IMR-90 (cell line): ENCODE data around the gene TMEM238. TPM values are rescaled to one million over a fixed set of nuclear protein-coding genes. Genes with fewer than 3 reads are reported as not detected.

Experiments used
- ATAC-seq: fragments of 200-7000 bp; cut with Tn5 transposase; 2 replicates; pipeline ENCODE4 v1.9.1; 2020; ENCODE audit warnings: low read depth, mild to moderate bottlenecking, moderate library complexity
- BruUV-seq: library from RNA; stranded (reverse); fragments of 400-500 nt; replicated peaks from 2 replicates; lab custom pipeline; 2021; lab: Mats Ljungman, UMichigan
- CTCF ChIA-PET: fragments of 300-600 bp; formaldehyde crosslinking; extraction: SDS; loops from one replicate; lab custom pipeline; 2021; ENCODE audit warnings: antibody characterized with exemption; lab: Yijun Ruan, JAX
- POLR2A ChIA-PET: fragments of 300-600 bp; sonication (Branson Sonifier 250); formaldehyde crosslinking; loops from one replicate; lab custom pipeline; 2022; ENCODE audit warnings: antibody characterized with exemption; ENCODE audit not compliant: unreplicated experiment; lab: Charles Lee
- DNase-seq: peaks from one replicate; pipeline ENCODE4 v3.0.0; 2013
- H2AFZ ChIP-seq: replicated peaks from 2 replicates; pipeline ENCODE3; 2013; ENCODE audit warnings: low read length, mild to moderate bottlenecking; ENCODE audit not compliant: poor library complexity
- H2AK5ac ChIP-seq: 2 replicates; pipeline ENCODE4 v1.6.1; 2013; ENCODE audit warnings: low read depth, low read length, inconsistent platforms
- H2AK9ac ChIP-seq: replicated peaks from 2 replicates; pipeline ENCODE3; 2013; ENCODE audit warnings: mild to moderate bottlenecking, low read depth, low read length, moderate library complexity; ENCODE audit not compliant: poor library complexity
- H2BK120ac ChIP-seq: 2 replicates; pipeline ENCODE4 v1.6.1; 2013; ENCODE audit warnings: low read depth, low read length, inconsistent platforms
- H2BK15ac ChIP-seq: 3 replicates; pipeline ENCODE4 v1.6.1; 2013; ENCODE audit warnings: low read depth, low read length, inconsistent platforms
- H2BK20ac ChIP-seq: 2 replicates; pipeline ENCODE4 v1.6.1; 2013; ENCODE audit warnings: low read depth, mild to moderate bottlenecking, inconsistent platforms, low read length, moderate library complexity
- H2BK5ac ChIP-seq: 2 replicates; pipeline ENCODE4 v1.6.1; 2013; ENCODE audit warnings: mild to moderate bottlenecking, low read depth, low read length, inconsistent platforms; ENCODE audit not compliant: poor library complexity, severe bottlenecking
- H3K14ac ChIP-seq: replicated peaks from 2 replicates; pipeline ENCODE4 v1.6.1; 2013; ENCODE audit warnings: low read depth, low read length, inconsistent platforms
- H3K18ac ChIP-seq: 2 replicates; pipeline ENCODE4 v1.6.1; 2013; ENCODE audit warnings: low read depth, low read length, control low read depth
- H3K23ac ChIP-seq: 2 replicates; pipeline ENCODE4 v1.6.1; 2013; ENCODE audit warnings: low read depth, low read length, inconsistent platforms
- H3K27ac ChIP-seq: 2 replicates; pipeline ENCODE4 v1.5.1; 2013; ENCODE audit warnings: mild to moderate bottlenecking, control low read depth, low read length; ENCODE audit not compliant: insufficient read depth
- H3K27me3 ChIP-seq: 2 replicates; pipeline ENCODE4 v1.6.1; 2013; ENCODE audit warnings: low read length; ENCODE audit not compliant: control insufficient read depth, insufficient read depth
- H3K36me3 ChIP-seq: 2 replicates; pipeline ENCODE4 v1.6.1; 2013; ENCODE audit warnings: low read length, mixed read lengths; ENCODE audit not compliant: control insufficient read depth, insufficient read depth
- H3K4ac ChIP-seq: 2 replicates; pipeline ENCODE4 v1.6.1; 2013; ENCODE audit warnings: low read depth, low read length, inconsistent platforms
- H3K4me1 ChIP-seq: 2 replicates; pipeline ENCODE4 v1.6.1; 2013; ENCODE audit warnings: low read length, mixed read lengths; ENCODE audit not compliant: control insufficient read depth, insufficient read depth
- H3K4me2 ChIP-seq: 2 replicates; pipeline ENCODE4 v1.6.1; 2013; ENCODE audit warnings: low read depth, mild to moderate bottlenecking, control low read depth, low read length, moderate library complexity
- H3K4me3 ChIP-seq: 2 replicates; pipeline ENCODE4 v1.5.1; 2013; ENCODE audit warnings: low read depth, mild to moderate bottlenecking, control low read depth, low read length, moderate library complexity; ENCODE audit not compliant: insufficient read depth
- H3K56ac ChIP-seq: 2 replicates; pipeline ENCODE4 v1.6.1; 2013; ENCODE audit warnings: low read length, inconsistent platforms; ENCODE audit not compliant: insufficient read depth; ENCODE audit errors: extremely low read depth
- H3K79me1 ChIP-seq, 2 experiments: 2 replicates each; pipeline ENCODE4 v1.6.1; 2013; ENCODE audit warnings: low read length in 2 of 2, inconsistent platforms in 1 of 2, low read depth in 1 of 2
- H3K9ac ChIP-seq: 2 replicates; pipeline ENCODE4 v1.6.1; 2013; ENCODE audit warnings: low read depth, low read length, control low read depth
- H3K9me1 ChIP-seq: 2 replicates; pipeline ENCODE4 v1.6.1; 2013; ENCODE audit warnings: low read length, inconsistent platforms; ENCODE audit not compliant: insufficient read depth
- H3K9me3 ChIP-seq: 2 replicates; pipeline ENCODE4 v1.6.1; 2013; ENCODE audit warnings: low read length; ENCODE audit not compliant: control insufficient read depth, insufficient read depth
- H4K20me1 ChIP-seq: 2 replicates; pipeline ENCODE4 v1.6.1; 2013; ENCODE audit warnings: low read length, inconsistent platforms; ENCODE audit not compliant: insufficient read depth
- H4K5ac ChIP-seq: 2 replicates; pipeline ENCODE4 v1.6.1; 2013; ENCODE audit warnings: mild to moderate bottlenecking, low read depth, low read length, control low read depth
- H4K8ac ChIP-seq, 2 experiments: 2 replicates each; pipeline ENCODE4 v1.6.1; 2013; ENCODE audit warnings: low read depth in 2 of 2, low read length in 2 of 2, control low read depth in 1 of 2, inconsistent platforms in 1 of 2
- H4K91ac ChIP-seq: 2 replicates; pipeline ENCODE4 v1.6.1; 2013; ENCODE audit warnings: low read depth, low read length, inconsistent platforms; ENCODE audit not compliant: insufficient read depth
- BHLHE40 ChIP-seq: fragments of 150-350 bp; IDR thresholded peaks from 2 replicates; pipeline ENCODE4 v1.6.1; 2016; ENCODE audit warnings: mild to moderate bottlenecking, low read depth, low read length
- CEBPB ChIP-seq: IDR thresholded peaks from 2 replicates; pipeline ENCODE4 v1.6.1; 2012; ENCODE audit warnings: low read depth, low read length, improper control_type of control experiment
- CTCF ChIP-seq: conservative IDR thresholded peaks from 2 replicates; pipeline ENCODE4 v1.5.1; 2012; ENCODE audit warnings: mild to moderate bottlenecking, low read depth, low read length, improper control_type of control experiment
- MAFK ChIP-seq: IDR thresholded peaks from 2 replicates; pipeline ENCODE4 v1.6.1; 2012; ENCODE audit warnings: low read depth, low read length, improper control_type of control experiment
- MAZ ChIP-seq: IDR thresholded peaks from 2 replicates; pipeline ENCODE4 v1.6.1; 2012; ENCODE audit warnings: low read depth, mild to moderate bottlenecking, low read length, improper control_type of control experiment, moderate library complexity, borderline replicate concordance
- SMC3 ChIP-seq: fragments of 150-350 bp; IDR thresholded peaks from 2 replicates; pipeline ENCODE4 v1.6.1; 2016; ENCODE audit warnings: low read depth, mild to moderate bottlenecking, antibody characterized with exemption, low read length, moderate library complexity
- USF2 ChIP-seq: fragments of 150-350 bp; IDR thresholded peaks from 2 replicates; pipeline ENCODE4 v1.6.1; 2017; ENCODE audit warnings: mild to moderate bottlenecking, antibody characterized with exemption, low read length, low read depth
- WGBS, 2 experiments: methylation state at CpG; one replicate each; pipeline versions ENCODE4 v1.1.5 to v1.1.7; 2013; ENCODE audit warnings: missing lambda C conversion rate in 2 of 2; ENCODE audit not compliant: insufficient read length in 1 of 2; ENCODE audit errors: extremely low coverage in 2 of 2; 5-methylcytosine and 5-hydroxymethylcytosine counted together
- dilution Hi-C: fragments of 300-500 bp; cut with HindIII; formaldehyde crosslinking; loops from one replicate; pipeline ENCODE4 v1.14.3; 2018; ENCODE audit warnings: low sequenced_read_pairs; ENCODE audit not compliant: unreplicated experiment
- in situ Hi-C: fragments of 300-500 bp; cut with MboI; formaldehyde crosslinking; loops from 3 replicates; pipeline ENCODE4 v1.14.3; 2019; ENCODE audit warnings: low sequenced_read_pairs, inconsistent platforms, mixed read lengths
- intact Hi-C: fragments of 100-400 bp; cut with micrococcal nuclease; formaldehyde crosslinking; loops from 2 replicates; pipeline ENCODE4 v1.10.0; 2022
- polyA plus RNA-seq, 3 experiments: library from polyadenylated mRNA; depleted of rRNA; stranded (reverse); fragments of >200 nt; gene quantifications; 2 replicates each; pipeline ENCODE4 v1.2.3, GENCODE V29; 2012; ENCODE audit warnings: low replicate concordance in 1 of 3
- total RNA-seq: library from RNA; depleted of rRNA; stranded (reverse); fragments of >200 nt; gene quantifications from 2 replicates; pipeline ENCODE4 v1.2.3, GENCODE V29; 2012

TMEM238 gene
- total and polyA plus RNA-seq, 2 of the 4 experiments (the other 2 are of a cell fraction) = not detected

- peaks cover 21% of the 10 kb centered on the region for H3K27me3 ChIP-seq
- no peak overlapping the region for H3K4me2 ChIP-seq
- H2AFZ ChIP-seq = no peak overlapping the region
- no peak overlapping the region for H3K4me3 ChIP-seq
- no peak overlapping the region for H3K14ac ChIP-seq
- peaks cover 3% of the 10 kb centered on the region; the same call in 1 of the 2 replicates for H3K9me1 ChIP-seq
- H3K36me3 ChIP-seq = no peaks in the 10 kb centered on the region
- H2BK15ac ChIP-seq = no peak overlapping the region
- no peak overlapping the region for H3K23ac ChIP-seq
- H2BK20ac ChIP-seq = no peak overlapping the region
- H2BK120ac ChIP-seq = no peak overlapping the region
- H3K56ac ChIP-seq = no peak overlapping the region
- no peak overlapping the region for H4K91ac ChIP-seq
- H3K79me1 ChIP-seq = no peaks in the 10 kb centered on the region
- no peak overlapping the region for H2AK9ac ChIP-seq
- H3K18ac ChIP-seq = no peak overlapping the region
- WGBS, 2 experiments = 74% methylated on average over 17 of the region's 32 CpGs; no CpG with 5 or more reads in 1 of the 2 experiments
- H3K4ac ChIP-seq = no peak overlapping the region
- POLR2A ChIA-PET = no interaction called here
- no peak overlapping the region for H3K9ac ChIP-seq
- H4K5ac ChIP-seq = no peak overlapping the region
- H3K27ac ChIP-seq = no peak overlapping the region
- dilution Hi-C loops = no loop called here
- no peak overlapping the region for H4K8ac ChIP-seq
- no TSS peak for BruUV-seq
- CTCF ChIA-PET = interaction anchor here (0.7 kb wide), 1 partner anchor 32 kb away, joined by 3 read pairs; no protein-coding TSS in a partner anchor
- H3K9me3 ChIP-seq = no peaks in the 10 kb centered on the region
- intact Hi-C loops = no loop called here
- no peak overlapping the region for H2BK5ac ChIP-seq
- in situ Hi-C loops = no loop called here
- ATAC-seq (no peak), DNase-seq (no peak)
- H2AK5ac ChIP-seq = 0 out of 2 replicates have a peak overlapping the region, but pooled peaks have one; percentile 8
- peaks cover under 1% of the 10 kb centered on the region; the same call in 1 of the 2 replicates for H3K4me1 ChIP-seq
- H4K20me1 ChIP-seq = peaks cover 16% of the 10 kb centered on the region
- TF ChIP-seq CTCF = no peak
- no peak for TF ChIP-seq BHLHE40
- no peak for TF ChIP-seq MAZ
- no peak for TF ChIP-seq USF2
- no peak for TF ChIP-seq SMC3
- no peak for TF ChIP-seq CEBPB
- no peak for TF ChIP-seq MAFK
Observed at GRCh38 chr19:55358943-55359908, 24.9 kb downstream of the TMEM238 start.
